Dedifferentiated amniotic fluid mesenchymal stem cell (primary cell): ENCODE data around the gene FBXO11.
"Not testable (repeated sequence)": the region's sequence is repeated elsewhere in the genome, so short reads cannot be mapped to it uniquely, and the experiment has no call there.

Experiments used
- DNase-seq: peaks from one replicate; pipeline ENCODE4 v3.0.0-alpha.2; 2016; ENCODE audit errors: extremely low spot score

Gene FBXO11

DNA sequence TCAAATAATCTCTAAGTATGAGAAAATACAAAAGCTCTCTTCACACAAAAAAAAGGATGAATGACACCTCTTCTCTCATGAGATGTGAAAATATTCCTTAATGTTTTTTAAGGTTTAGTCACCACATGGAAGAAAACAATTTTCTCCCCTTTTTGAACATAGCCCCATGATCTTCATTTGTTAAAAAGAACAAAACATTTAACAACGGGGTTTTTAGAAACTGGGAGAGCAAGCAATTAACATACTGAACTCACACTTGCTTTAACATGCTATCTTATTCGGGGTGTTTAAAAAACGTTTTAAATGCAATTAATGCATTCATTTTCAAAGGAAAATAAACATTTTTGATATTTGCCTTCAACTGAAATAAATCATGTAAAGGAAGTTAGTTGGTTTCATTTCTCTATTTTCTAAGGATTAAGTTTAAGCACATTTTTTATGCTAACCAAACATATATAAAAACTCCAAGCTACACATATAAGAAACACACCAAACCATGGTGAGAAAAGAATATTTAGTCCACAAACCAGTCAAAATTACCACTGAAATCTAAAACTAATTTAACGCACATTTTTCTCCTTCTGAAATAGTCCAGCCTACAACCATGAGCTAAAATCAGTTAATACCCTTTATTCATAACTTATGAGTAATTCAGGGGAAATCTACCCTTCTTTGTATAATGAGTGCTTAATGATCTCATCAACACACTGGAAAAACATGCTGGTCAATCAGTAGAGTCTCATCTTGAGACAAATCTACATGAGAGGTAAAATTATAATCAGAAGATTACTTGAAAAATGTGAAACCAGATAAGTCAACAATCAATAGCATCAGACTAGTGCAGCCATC lies 8.2 kb downstream of the FBXO11 start:
- DNase-seq: no peak

GRCh38 chr2:47897191-47897882 lies 9.0 kb downstream of the FBXO11 start:
- not testable (repeated sequence) for DNase-seq

GRCh38 chr2:47896450-47896968 lies 9.8 kb downstream of the FBXO11 start:
- DNase-seq: no peak

- no peak for DNase-seq
Observed at GRCh38 chr2:47893771-47894170, 12.5 kb downstream of the FBXO11 start.

GRCh38 chr2:47892338-47892730 lies 14.0 kb downstream of the FBXO11 start:
- no peak for DNase-seq

DNA sequence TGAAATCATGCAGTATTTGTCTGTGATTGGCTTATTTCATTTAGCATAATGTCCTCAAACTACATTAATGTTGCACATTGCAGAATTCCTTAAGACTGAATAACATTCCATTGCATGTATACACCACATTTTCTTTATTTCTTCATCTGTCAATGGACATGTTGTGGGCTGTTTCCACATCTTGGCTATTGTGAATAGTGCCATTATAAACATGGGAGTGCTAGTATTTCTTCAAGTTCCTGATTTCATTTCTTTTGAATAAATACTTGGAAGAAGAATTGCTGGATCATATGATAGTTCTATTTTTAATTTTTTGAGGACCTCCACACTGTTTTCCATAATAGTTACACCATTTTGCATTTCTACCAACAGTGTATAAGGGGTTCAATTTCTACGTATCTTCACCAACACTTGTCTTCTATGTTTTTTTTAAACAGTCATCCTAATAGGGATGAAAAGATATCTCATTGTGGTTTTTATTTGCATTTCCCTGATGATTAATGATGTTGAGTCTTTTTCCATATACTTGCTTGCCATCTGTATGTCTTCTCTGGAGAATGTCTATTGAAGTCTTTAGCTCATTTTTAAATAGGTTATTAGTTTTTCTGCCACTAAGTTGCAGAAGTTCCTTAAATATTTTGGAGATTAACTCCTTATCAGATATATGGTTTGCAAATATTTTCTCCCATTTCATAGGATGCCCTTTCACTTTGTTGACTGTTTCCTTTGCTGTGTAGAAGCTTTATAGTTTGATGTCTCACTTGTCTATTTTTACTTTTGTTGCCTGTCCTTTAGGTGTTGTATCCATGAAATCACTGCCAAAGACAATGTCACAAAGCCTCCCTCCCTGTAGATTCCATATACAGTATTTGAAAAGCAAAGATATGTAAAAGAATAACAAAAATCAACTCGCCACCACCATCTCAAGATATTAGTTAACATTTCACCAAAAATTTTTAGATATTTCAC lies 14.6 kb downstream of the FBXO11 start:
- no peak for DNase-seq

GRCh38 chr2:47890711-47891368 lies 15.5 kb downstream of the FBXO11 start:
- DNase-seq: no peak

GRCh38 chr2:47888581-47889280 lies 17.6 kb downstream of the FBXO11 start:
- DNase-seq: no peak

DNA sequence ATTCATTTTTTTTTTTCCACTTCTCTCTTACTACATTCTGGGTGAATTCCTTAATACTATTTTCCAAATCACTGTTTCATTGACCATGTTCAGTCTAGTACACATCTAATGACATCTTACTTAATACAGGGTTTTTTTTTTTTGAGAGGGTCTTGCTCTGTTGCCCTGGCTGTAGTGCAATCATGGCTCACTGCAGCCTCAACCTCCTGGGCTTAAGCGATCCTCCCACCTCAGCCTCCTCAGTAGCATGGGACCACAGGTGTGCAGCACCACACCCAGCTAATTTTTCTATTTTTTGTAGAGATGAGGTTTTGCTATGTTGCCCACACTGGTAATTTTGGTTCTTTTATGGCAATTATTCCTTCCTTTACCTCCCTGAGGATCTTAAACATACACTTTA lies 29.4 kb downstream of the FBXO11 start:
- no peak for DNase-seq

DNA sequence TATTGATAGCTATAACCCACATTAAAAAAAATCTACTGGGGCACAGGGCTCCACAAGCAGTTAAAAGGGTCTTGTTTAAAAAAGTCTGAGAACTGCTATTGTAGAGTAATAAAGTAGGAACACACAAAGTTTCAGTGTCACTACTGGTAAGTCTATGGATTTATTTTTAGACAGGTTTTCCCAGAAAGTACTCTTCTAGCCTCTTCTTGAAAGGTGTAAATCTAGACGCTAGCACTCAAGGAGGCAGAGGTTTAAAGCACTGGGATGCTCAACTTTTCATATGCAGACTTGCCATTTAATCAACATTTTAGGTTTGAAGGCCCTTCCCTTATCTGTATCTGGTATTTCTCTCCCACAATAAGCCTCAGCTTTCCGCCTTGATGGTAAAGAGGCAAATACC lies 33.4 kb downstream of the FBXO11 start:
- no peak for DNase-seq

DNA sequence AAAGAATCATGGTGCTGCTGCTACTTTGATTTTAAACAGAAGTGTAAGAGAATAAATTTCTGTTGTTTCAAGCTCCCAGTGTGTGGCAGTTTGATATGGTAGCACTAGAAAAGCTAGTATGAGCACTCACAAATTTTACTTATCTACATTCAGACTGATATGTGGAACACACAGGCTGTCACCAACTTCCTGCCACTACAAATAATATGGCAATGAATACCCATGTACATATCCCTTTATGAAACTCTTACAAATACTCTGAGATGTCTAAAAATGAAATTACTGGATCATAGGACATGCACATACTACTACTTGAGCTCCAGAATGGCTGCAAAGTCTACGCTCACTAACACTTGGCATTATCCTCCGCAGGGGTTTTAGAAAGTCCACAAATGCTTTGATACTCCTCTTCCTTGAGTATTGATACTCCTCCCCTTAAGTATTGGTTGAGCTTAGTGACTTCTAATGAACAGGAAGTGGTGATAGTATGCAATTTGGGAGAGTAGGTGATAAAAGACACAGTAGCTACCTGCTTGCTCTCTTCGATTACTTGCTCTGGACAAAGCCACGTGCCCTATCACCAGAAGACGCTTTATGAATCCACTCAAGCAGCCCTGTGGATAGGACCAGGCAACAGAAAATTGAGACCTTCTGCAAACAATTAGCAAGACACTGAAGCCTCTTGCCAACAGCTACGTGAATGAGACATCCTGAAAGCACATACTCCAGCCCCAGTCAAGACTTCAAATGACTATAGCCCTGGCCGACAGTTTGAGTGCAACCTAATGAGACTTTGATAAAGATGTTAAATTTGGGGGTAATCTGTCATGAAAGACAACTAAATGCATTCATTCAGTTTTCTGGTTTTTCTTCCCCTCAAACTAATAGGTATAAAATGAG lies 35.4 kb downstream of the FBXO11 start:
- DNase-seq: no peak

- DNase-seq: no peak
Observed at GRCh38 chr2:47869859-47870595, 36.3 kb downstream of the FBXO11 start.

DNA sequence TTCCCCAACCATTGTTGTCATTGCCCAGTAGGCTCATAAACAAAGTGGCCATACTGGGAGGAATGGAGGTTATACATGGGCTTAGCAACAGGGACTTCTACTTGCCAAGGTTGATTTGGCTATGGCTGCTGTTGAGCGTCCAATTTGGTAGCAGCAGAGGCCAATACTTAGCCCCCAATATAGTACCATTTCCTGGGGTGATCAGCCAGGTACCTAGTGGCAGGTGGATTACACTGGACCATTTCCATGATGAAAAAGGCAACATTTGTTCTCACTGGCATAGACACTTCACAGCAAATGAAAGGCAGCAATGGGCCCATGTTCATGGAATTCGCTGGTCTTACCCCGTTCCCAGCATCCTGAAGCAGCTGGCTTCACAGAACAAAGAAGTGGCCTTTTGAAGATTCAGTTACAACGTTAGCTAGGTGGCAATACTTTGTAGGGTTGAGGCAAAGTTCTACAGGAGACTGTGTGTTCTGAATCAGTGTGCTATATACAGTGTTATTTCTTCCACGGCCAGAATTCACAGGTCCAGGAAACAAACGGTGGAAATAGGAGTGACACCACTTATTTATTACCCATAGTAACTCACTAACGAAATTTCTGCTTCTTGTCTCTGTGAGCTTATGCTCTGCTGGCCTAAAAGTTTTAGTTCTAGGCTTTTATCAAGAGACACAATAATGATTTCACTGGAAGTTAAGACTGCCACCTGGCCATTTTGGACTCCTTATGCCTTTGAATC lies 37.5 kb downstream of the FBXO11 start:
- no peak for DNase-seq

- DNase-seq: no peak
Observed at GRCh38 chr2:47867205-47867604, 39.1 kb downstream of the FBXO11 start.

- no peak for DNase-seq
Observed at GRCh38 chr2:47864566-47864965, 41.7 kb downstream of the FBXO11 start.

DNA sequence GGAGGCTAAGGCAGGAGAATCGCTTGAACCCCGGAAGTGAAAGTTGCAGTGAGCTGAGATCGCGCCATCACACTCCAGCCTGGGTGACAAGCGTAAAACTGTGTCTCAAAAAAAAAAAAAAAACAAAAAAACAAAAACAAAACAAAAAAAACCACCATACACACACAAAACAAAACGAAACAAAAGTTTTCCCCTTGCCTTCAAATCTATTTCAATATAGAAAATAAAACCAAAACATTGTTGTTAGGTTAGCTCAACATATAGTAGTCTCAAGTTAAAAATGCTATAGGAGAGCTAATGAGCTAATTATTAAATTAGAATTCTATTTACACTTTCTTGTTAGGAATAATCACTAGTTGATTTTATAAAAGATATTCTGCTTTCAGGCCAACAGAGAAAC lies 43.3 kb downstream of the FBXO11 start:
- DNase-seq: no peak

- not testable (repeated sequence) for DNase-seq
Observed at GRCh38 chr2:47853067-47853777, 53.1 kb downstream of the FBXO11 start.

DNA sequence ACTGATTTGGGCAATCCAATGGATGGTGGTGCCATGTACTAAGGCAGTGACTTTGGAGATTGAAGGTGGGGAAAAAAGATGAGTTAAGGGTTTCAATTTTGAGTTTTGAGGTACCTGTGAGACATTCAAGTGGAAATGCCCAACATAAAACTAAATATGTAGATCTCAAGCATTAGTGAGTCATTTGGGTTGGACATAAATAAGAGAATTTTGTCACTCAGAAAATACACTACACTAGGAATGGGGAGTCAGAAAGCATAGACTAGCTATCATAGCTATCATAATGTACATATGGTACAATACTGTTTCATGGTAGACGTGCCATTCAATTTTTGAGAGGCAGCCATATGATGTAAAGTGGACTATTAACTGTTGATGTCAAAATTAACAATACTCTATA lies 56.1 kb downstream of the FBXO11 start:
- no peak for DNase-seq
